Urinary bladder (tissue), 4 donors: ENCODE data around the gene CST7. TPM values are rescaled to one million over a fixed set of nuclear protein-coding genes. Genes with fewer than 3 reads are reported as not detected.
A peak's percentile ranks its signal among the peaks of the same experiment; 100 is the strongest.
"Not testable (repeated sequence)": the region's sequence is repeated elsewhere in the genome, so short reads cannot be mapped to it uniquely, and the experiment has no call there.

Source experiments
- DNase-seq: peaks from one replicate; pipeline ENCODE4 v3.0.0-alpha.2; 2015; ENCODE audit errors: extremely low spot score
- H3K27ac ChIP-seq: one replicate; pipeline ENCODE4 v1.5.1; 2013; ENCODE audit warnings: low read depth, mild to moderate bottlenecking, moderate library complexity
- H3K36me3 ChIP-seq: one replicate; pipeline ENCODE4 v1.6.1; 2013; ENCODE audit warnings: mild to moderate bottlenecking, moderate library complexity; ENCODE audit not compliant: insufficient read depth
- H3K4me1 ChIP-seq: one replicate; pipeline ENCODE4 v1.6.1; 2013; ENCODE audit warnings: mild to moderate bottlenecking, moderate library complexity; ENCODE audit not compliant: insufficient read depth
- H3K4me3 ChIP-seq: one replicate; pipeline ENCODE4 v1.5.1; 2013; ENCODE audit warnings: low read depth, low read length
- WGBS: extraction: QIAGEN DNeasy Blood & Tissue Kit; methylation state at CpG from one replicate; pipeline ENCODE4 v1.1.7; 2013; 5-methylcytosine and 5-hydroxymethylcytosine counted together
- polyA plus RNA-seq: library from polyadenylated mRNA; stranded (reverse); fragments of 200-250 nt; gene quantifications from one replicate; pipeline ENCODE4 v1.2.3, GENCODE V29; 2013
- total RNA-seq: library from RNA; depleted of rRNA; stranded (reverse); fragments of >200 nt; gene quantifications from one replicate; pipeline ENCODE4 v1.2.3, GENCODE V29; 2014
- donor health status: healthy with polysubstance abuse.
- donor health status: healthy.

CST7 gene
- total and polyA plus RNA-seq, 2 donors, result 4.5 TPM; not detected in 1

DNA sequence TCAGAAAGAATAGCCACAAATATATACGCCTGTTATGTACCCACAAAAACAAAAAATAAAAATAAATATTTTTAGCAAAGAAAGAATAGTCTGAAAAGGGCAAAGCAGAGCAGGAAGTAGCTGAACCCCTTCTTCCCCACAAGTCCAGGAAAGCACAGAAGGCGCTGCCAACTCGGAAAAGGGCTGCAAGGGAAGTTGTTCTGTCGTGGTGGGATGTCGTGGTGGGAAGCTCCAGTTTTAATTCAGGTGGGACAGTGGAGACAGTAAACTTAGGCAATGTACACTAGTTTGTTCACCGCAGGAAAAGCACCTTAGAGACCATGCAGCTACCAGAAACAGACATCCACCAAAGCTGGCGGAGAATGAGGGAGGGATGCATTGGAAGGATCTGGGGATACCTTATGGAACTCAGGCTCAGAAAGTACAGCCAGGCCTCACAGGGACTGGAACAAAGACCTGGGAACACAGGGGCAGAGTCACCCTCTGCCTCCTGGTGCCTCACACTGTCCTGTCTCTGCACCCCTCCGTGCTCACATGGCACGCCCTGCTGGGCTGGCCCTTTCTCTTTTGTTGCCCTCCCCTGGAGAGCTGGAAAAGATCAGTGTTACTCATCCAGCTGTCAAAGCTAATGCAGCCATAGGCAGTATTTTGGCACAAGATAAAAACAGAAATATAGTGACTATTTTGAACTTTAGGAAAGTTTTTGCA is 46.8 kb downstream of the CST7 start:
- no peak for DNase-seq

DNA sequence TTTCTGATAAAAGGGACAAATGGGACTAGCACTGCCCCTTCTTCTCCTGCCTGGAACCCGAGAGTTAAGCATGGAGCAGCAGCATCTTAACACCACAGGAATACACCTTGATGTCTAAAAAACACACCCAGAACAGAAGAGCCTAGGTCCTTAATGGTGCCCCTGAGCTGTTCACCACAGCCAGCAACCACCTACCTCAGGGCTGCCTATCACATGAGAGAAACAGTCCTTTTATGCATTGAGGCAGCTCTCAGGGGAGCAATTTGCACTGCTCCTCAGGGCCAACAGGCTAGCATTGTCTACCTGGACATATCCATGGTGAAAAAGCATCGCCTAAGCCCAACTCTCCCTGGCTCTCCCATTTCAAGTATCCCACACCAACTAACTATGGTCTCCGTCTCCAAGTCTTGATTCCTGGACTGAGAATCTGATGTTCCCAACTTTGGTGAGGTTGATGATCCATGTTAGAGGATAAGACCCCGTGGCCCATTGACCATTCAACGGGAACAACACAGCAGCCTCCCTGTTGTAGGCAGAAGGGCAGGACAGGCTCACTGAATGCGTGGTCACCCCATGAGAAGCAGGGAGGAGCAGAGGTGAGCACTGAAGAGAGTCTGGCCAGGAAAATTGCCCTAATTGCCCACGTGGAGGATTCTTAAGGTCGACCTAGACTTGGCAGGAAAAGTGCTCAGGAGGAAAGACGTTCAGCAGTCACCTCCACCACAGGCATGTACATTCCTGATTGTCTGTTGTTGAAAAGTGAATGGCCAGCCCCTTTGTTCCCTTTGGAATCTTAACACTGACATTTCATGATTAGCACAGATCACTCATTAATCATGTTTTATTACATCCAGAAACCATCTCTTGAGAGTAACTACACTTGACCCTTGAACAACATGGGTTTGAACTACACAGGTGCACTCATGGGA is 47.6 kb downstream of the CST7 start:
- DNase-seq, result no peak
- Histone ChIP-seq H3K27ac (no peak overlapping the region), H3K4me1 (no peaks in the 10 kb centered on the region), H3K4me3 (no peak overlapping the region), H3K36me3 (no peaks in the 10 kb centered on the region)
- 66% methylated on average over 9 of the region's 9 CpGs for WGBS

More for the DNA sequence above, 46.8 kb downstream of the CST7 start:
- Histone ChIP-seq H3K4me1 (no peaks in the 10 kb centered on the region), H3K27ac (no peak overlapping the region), H3K4me3 (no peak overlapping the region), H3K36me3 (no peaks in the 10 kb centered on the region)
- 78% methylated on average over 9 of the region's 9 CpGs for WGBS

DNA sequence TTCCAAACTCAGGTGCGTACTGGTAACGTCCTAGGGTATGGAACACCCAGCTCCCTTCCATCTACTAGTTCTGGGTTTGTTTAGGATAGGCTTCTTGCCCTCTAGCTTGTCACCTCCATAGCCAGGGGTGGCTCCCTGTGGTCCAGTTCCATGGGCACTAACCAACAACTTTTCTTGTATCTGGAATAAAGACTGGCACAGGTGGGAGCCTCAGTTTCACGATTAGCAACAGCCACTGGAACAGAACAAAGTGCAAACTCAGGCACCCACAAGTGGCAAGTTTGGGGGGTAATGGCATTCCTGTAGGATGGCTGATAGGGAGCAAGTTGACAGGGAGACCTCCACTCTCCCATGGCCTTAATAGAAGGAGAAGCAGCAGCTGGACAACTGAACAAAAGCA is 49.1 kb downstream of the CST7 start:
- Histone ChIP-seq H3K4me3 (no peak overlapping the region), H3K36me3 (no peaks in the 10 kb centered on the region), H3K27ac (no peak overlapping the region), H3K4me1 (no peaks in the 10 kb centered on the region)
- 89% methylated on average over 3 of the region's 3 CpGs for WGBS
- no peak for DNase-seq

DNA sequence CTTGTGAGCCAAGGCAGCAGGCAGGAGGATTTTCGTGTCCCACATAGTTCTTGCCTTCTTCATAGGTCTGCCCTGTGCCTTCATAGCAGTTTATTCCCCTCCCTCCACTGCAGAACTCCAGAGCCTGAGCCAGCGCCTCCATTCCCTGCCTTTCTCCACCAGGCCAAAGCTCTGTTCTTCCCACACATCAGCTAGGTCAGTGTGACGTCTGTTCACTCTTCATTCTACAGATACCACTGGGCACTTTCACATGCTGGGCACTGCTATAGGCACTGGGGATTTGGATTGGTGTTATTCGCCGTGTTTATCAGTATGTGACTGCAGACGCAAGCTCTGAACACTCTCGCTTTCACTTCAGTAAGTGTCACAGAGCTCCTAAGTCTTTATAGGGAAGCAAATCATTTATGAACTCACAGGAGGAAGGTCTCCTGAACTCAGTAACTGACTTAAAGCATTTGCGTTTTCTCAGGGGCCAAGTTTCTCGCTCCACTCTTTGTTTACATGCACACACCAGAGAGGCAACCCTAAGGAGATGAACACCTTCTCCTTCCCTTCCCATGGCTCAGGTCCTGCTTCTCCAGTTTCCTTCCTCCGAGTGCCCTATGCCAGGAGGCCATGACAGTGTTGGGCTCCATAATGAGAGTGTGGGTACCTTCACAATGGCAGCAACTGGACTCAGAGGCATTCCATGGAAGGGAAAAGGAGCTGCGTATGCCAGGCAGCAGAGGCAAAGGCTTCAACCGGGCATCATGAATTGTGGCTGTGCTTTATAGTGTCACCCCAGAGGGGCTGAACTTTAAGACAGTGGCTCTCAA is 49.8 kb downstream of the CST7 start:
- no peak for DNase-seq
- Histone ChIP-seq H3K36me3 (no peaks in the 10 kb centered on the region), H3K4me1 (no peaks in the 10 kb centered on the region), H3K4me3 (no peak overlapping the region), H3K27ac (no peak overlapping the region)
- WGBS, result 64% methylated on average over 12 of the region's 12 CpGs

DNA sequence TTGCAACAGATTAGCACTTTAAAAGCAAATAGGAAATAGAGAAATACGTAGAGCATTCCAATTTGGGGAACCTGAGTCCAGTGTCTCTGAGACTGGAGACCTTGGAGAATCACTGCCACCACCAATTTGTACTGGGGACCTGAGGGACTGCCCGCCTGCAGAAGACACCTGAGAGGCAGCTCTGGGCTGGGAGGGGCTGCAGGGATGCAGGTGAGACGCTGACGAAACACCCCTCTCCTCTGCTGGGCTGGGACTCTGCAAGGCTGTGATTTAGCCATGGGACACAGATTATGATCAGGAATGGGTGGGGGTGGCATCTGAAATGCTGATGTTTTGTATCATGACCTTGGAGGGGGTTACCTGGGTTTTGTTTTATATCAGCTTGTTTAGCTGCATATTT is 50.5 kb downstream of the CST7 start:
- H3K4me1 ChIP-seq, result no peaks in the 10 kb centered on the region

DNA sequence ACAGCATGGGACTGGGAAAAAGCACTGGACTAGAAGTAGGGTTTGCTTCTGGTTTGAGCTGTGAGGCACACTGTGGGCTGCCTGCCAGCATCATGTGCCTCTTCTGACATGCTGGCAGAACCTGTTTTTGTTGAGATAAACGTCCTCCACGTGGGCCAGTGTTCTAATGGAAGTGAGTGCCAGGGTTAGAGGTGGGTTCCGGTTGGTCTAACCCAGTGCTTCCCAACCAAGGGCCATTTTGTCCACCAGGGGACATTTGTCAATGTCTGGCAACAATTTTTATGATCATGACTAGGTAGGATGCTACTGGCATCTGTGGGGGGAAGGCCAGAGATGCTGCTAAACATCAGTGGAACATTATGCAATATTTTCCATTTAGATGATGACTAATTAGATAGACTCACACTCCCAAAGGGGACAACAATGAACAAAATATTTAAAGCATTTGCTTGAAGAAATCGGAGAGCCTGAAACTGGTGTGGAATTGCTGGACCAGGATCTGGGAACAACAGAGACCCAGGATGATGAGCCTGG is 51.3 kb downstream of the CST7 start:
- H3K27ac ChIP-seq, result peak overlapping the region; percentile 3
- H3K4me1 ChIP-seq, result no peaks in the 10 kb centered on the region
- no peak overlapping the region for H3K4me3 ChIP-seq
- WGBS, result 36% methylated on average over 4 of the region's 4 CpGs
- peak; percentile 21 for DNase-seq
- H3K36me3 ChIP-seq, result no peaks in the 10 kb centered on the region

More for the DNA sequence above, 50.5 kb downstream of the CST7 start:
- 84% methylated on average over 4 of the region's 4 CpGs for whole genome bisulfite sequencing
- DNase-seq, result no peak
- Histone ChIP-seq H3K27ac (no peak overlapping the region), H3K36me3 (no peaks in the 10 kb centered on the region), H3K4me3 (no peak overlapping the region)

DNA sequence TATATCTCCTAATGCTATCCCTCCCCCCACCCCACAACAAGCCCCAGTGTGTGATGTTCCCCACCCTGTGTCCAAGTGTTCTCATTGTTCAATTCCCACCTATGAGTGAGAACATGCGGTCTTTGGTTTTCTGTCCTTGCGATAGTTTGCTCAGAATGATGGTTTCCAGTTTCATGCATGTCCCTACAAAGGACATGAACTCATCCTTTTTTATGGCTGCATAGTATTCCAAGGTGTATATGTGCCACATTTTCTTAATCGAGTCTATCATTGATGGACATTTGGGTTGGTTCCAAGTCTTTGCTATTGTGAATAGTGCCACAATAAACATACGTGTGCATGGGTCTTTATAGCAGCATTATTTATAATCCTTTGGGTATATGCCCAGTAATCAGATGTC is 52.3 kb downstream of the CST7 start:
- H3K27ac ChIP-seq, H3K4me1 ChIP-seq: not testable (repeated sequence)

DNA sequence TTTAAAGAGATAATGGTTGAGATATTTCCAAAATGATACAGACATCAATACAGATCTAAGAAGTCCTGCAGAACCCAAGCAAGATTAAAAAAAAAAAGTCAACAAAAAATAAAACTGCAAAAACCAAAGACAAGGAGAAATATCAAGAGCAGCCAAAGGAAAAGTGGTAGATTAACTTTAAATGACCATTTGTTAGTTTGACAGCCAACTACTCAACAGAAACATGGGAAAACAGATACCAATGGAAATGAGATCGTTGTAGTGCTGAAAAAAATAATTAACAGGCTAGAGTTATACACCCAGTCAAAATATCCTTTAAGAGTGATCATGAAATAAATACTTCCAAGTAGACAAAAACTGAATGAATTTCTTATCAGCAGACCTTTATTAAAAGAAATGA is 53.9 kb downstream of the CST7 start:
- no peak for DNase-seq
- Histone ChIP-seq H3K4me3 (no peak overlapping the region), H3K36me3 (no peaks in the 10 kb centered on the region), H3K4me1 (no peaks in the 10 kb centered on the region), H3K27ac (no peak overlapping the region)
- WGBS, result 94% methylated on average over 1 of the region's 1 CpG

More for the DNA sequence above, 52.3 kb downstream of the CST7 start:
- whole genome bisulfite sequencing, result 82% methylated on average over 4 of the region's 4 CpGs
- H3K36me3 ChIP-seq, DNase-seq, H3K4me3 ChIP-seq: not testable (repeated sequence)

DNA sequence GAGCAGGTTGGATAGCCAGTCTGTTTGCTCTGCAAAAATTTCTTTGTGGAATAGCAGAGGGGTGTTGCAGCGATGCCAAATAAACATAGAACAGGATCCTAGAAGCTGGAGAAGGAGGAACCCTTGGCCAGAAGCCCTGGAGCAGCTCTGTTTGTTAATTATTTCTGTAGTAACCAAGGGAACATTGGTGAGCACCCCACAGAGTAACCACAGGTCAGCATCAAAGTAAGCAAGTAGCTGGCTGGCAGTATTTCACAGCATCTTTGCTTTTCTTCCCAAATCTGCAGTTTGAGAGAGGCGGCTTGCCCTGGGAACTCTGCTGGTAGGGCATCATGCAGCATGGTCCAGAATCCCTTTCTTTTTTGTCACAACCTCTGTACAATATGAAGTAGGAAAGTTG is 56.2 kb downstream of the CST7 start:
- Histone ChIP-seq H3K27ac (no peak overlapping the region), H3K36me3 (no peaks in the 10 kb centered on the region), H3K4me3 (no peak overlapping the region), H3K4me1 (no peaks in the 10 kb centered on the region)
- DNase-seq, result no peak
- WGBS, result 39% methylated on average over 2 of the region's 2 CpGs

DNA sequence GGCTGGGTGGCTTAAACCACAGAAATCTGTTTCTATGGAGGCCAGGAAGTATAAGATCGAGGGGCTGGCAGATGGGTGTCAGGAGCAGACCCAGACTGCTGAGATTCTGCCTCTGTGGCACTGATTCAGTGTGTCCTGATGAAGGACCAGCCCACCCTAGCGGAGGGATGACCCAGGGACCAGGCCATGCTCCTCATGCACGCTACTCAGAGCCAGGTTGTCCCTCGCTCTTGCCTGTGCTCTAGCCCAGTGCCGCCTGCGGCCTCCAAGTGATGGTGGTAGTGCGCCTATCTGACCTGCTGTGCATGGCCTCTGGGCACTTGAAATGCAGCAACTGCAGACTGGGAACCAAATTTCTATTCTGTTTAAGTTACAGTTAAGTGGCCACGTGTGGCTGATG is 56.6 kb downstream of the CST7 start:
- DNase-seq, result no peak
- H3K27ac ChIP-seq, result no peak overlapping the region
- WGBS, result 74% methylated on average over 8 of the region's 8 CpGs
- no peak overlapping the region for H3K4me3 ChIP-seq
- no peaks in the 10 kb centered on the region for H3K36me3 ChIP-seq
- no peaks in the 10 kb centered on the region for H3K4me1 ChIP-seq

DNA sequence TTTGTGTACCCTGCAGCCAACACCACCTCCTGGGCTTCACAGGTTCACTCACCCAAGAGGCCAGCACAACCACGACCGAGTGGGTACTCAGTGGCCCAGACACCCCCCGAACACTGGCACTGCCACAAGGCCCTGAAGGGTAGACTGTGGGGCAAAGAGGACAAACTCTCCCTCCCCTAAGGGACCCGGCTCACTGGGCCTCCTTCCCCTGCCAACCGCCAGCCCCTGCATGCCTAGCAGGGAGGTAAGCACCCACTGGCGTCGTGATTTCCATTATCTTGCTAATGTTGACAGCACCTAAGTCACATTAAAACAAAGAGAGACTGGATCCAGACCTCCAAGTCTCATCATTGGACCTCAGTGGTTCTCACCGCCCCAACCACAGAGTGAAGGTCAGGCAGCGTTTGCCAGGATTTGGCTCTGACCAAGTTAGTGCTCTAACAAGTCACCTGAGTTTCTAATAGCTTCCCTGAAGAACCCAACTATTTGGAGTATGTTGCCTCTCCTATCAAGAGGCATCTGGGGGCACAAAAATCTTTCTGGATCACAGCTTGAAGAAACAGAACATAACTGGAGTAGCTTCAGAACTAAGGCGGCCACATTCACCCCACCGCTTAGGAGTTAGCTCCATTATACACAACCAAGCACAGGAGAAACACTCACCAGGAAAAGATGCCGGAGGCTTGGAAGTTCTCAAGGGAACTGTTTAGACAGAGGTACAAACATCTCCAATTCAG is 57.5 kb downstream of the CST7 start:
- no peaks in the 10 kb centered on the region for H3K4me1 ChIP-seq
- no peak overlapping the region for H3K4me3 ChIP-seq
- no peak overlapping the region for H3K27ac ChIP-seq
- WGBS, result 83% methylated on average over 12 of the region's 12 CpGs
- no peak for DNase-seq
- H3K36me3 ChIP-seq, result no peaks in the 10 kb centered on the region

DNA sequence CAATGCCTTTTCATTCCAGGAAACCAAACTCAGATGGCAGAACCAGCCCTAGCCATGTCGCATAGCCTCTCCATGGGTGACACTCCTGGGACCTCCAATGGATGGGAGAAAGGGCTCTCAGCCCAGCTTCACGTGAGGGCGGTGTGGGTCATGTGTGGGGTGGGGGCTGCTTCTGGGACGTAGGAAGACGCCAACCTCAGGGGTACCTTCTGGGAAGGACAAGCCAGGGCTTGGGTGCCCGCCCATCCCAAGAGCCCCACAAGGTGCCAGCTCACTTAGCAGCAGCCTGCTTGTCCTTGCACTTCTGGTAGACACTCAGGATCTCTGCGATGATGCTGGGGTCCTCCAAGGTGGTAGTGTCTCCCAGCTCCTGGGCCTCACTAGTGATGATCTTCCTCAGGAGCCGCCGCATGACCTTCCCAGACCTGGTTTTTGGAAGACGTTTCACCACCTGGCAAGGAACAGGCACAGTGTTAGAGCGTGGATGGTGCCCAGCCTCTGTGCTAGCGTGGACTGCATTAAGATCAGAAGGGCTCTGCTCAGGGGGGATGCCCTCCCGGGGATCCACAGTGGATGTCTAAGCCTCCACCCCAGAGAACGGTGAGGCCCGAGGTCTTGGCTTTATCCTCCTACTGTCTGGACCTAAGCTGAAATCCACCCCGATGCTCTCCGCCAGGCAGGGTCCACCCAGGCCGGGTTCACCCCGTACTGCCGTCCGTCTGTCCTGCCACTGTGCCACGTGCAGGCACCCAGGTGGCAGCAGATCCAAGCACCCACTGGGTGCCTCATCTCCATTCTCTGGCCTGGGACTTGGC is 58.6 kb downstream of the CST7 start:
- H3K36me3 ChIP-seq, result no peaks in the 10 kb centered on the region

More for the DNA sequence above, 58.6 kb downstream of the CST7 start:
- WGBS, result 94% methylated on average over 22 of the region's 22 CpGs
- Histone ChIP-seq H3K27ac (no peak overlapping the region), H3K4me3 (no peak overlapping the region), H3K4me1 (no peaks in the 10 kb centered on the region)
- no peak for DNase-seq
